Measurements from ENCODE around the gene MEST. TPM values are rescaled to one million over a fixed set of nuclear protein-coding genes. Genes with fewer than 3 reads are reported as not detected.

MEST gene
- total RNA-seq, 1 donor: 63.0 TPM

GRCh38 chr7:130481898-130482297, 10.0 kb upstream of the MEST start:
- H3K4me3 ChIP-seq (ENCODE audit: low read depth, low read length): no peak overlapping the region
- DNase-seq (ENCODE audit: low read depth): peak; percentile 85
- TF ChIP-seq CTCF (IDR thresholded peaks at IDR 0.05; ENCODE audit: insufficient read depth, low read length): no peak

- no peak for TF ChIP-seq CTCF (IDR thresholded peaks at IDR 0.05; ENCODE audit: insufficient read depth, low read length)
- DNase-seq (ENCODE audit: low read depth): no peak
- no peak overlapping the region for H3K4me3 ChIP-seq (ENCODE audit: low read depth, low read length)
Measured at GRCh38 chr7:130483031-130483430, 8.9 kb upstream of the MEST start.

- no peak for TF ChIP-seq CTCF (IDR thresholded peaks at IDR 0.05; ENCODE audit: insufficient read depth, low read length)
- H3K4me3 ChIP-seq (ENCODE audit: low read depth, low read length): no peak overlapping the region
- DNase-seq (ENCODE audit: low read depth): no peak
Measured at GRCh38 chr7:130485734-130486113, 6.2 kb upstream of the MEST start.

- H3K4me3 ChIP-seq (ENCODE audit: low read depth, low read length): no peak overlapping the region
- DNase-seq (ENCODE audit: low read depth): no peak
- TF ChIP-seq CTCF (IDR thresholded peaks at IDR 0.05; ENCODE audit: insufficient read depth, low read length): no peak
Measured at GRCh38 chr7:130486114-130486953, 5.6 kb upstream of the MEST start.

- H3K4me3 ChIP-seq (ENCODE audit: low read depth, low read length): no peak overlapping the region
- no peak for TF ChIP-seq CTCF (IDR thresholded peaks at IDR 0.05; ENCODE audit: insufficient read depth, low read length)
- DNase-seq (ENCODE audit: low read depth): no peak
Measured at GRCh38 chr7:130486954-130487436, 4.9 kb upstream of the MEST start.

GRCh38 chr7:130488392-130489139, 3.3 kb upstream of the MEST start:
- DNase-seq (ENCODE audit: low read depth): no peak
- TF ChIP-seq CTCF (IDR thresholded peaks at IDR 0.05; ENCODE audit: insufficient read depth, low read length): no peak
- no peak overlapping the region for H3K4me3 ChIP-seq (ENCODE audit: low read depth, low read length)
